ENCODE measurements around the gene BRMS1L. TPM values are rescaled to one million over a fixed set of nuclear protein-coding genes. Genes with fewer than 3 reads are reported as not detected.

Gene BRMS1L
- total and polyA plus RNA-seq, 9 of the 15 experiments (the other 6 are each of a cell fraction or from before 2014, with no cell fraction given), result 1.2 to 4.7 (median 3.3) TPM

GRCh38 chr14:35806006-35806907 lies 19.9 kb upstream of the BRMS1L start:
- Histone ChIP-seq H3K27me3 (ENCODE audit: control insufficient read depth in 2 of 2, insufficient read depth in 2 of 2, low read length in 2 of 2) (no peaks in the 10 kb centered on the region), H3K36me3 (ENCODE audit: control insufficient read depth, insufficient read depth, low read length) (no peaks in the 10 kb centered on the region), H3K79me2 (ENCODE audit: control insufficient read depth, insufficient read depth, low read length) (peaks cover 10% of the 10 kb centered on the region), H3K9ac (ENCODE audit: insufficient read depth in 1 of 2, low read depth in 2 of 2, low read length in 2 of 2) (no peak overlapping the region), H3K27ac (ENCODE audit: extremely low read depth, low read depth, low read length) (no peak overlapping the region), H4K20me1 (replicated peaks; ENCODE audit: control insufficient read depth, insufficient read depth, low read length) (no peaks in the 10 kb centered on the region), H3K4me2 (ENCODE audit: insufficient read depth, low read length) (no peak overlapping the region), H2AFZ (ENCODE audit: low read depth, low read length) (no peak overlapping the region), H3K4me1 (replicated peaks in 1 of 2; ENCODE audit: control insufficient read depth in 2 of 2, insufficient read depth in 2 of 2, low read length in 2 of 2) (peaks cover 5 to 6% of the 10 kb centered on the region in 2 experiments; a peak in 4 of 5 replicates), H3K9me1 (ENCODE audit: control insufficient read depth, insufficient read depth, low read length) (no peaks in the 10 kb centered on the region), H3K4me3 (no peak overlapping the region), H3K9me3 (replicated peaks; ENCODE audit: control insufficient read depth, insufficient read depth, low read depth, low read length) (no peaks in the 10 kb centered on the region)
- ChIA-PET POLR2A (interaction anchor here (0.6 to 1.4 kb wide), 7 partner anchors 11 to 30 kb away, joined by 3 to 5 read pairs (median 4); partner anchors contain the start of gene BRMS1L), CTCF (ENCODE audit: low intra/inter-chr PET ratio) (no interaction called here)
- DNase-seq (ENCODE audit: extremely low read depth in 1 of 4, low spot score in 3 of 4) (no peak), ATAC-seq (no peak), FAIRE-seq (no peak)
- in situ Hi-C loops (cut with MboI) (no loop called here), intact Hi-C loops (cut with micrococcal nuclease) (no loop called here)
- no TSS peak for BruUV-seq (replicated peaks)
- 78% methylated on average over 2 of the region's 2 CpGs for WGBS (ENCODE audit: insufficient coverage, low coverage, missing lambda C conversion rate)
- TF ChIP-seq MAFG (tag; conservative IDR thresholded peaks at IDR 0.05) (0 out of 2 replicates have a peak, but pooled peaks have one; percentile 14), MBD2 (IDR thresholded peaks at IDR 0.05; ENCODE audit: borderline replicate concordance, low read depth) (no peak), PREB (CRISPR knock-in tag; IDR thresholded peaks at IDR 0.05) (no peak), CSDE1 (IDR thresholded peaks at IDR 0.05) (no peak), ZBTB26 (CRISPR knock-in tag; IDR thresholded peaks at IDR 0.05) (no peak), HMGN3 (IDR thresholded peaks at IDR 0.05; ENCODE audit: borderline replicate concordance, extremely low read depth, insufficient read length, low read depth, low read length) (no peak), MAFF (IDR thresholded peaks at IDR 0.05; ENCODE audit: low read length) (peak; percentile 42; the same call in 1 of the 2 replicates), C11orf30 (IDR thresholded peaks at IDR 0.05; ENCODE audit: low read depth) (peak; percentile 60), ZNF316 (IDR thresholded peaks at IDR 0.05) (peak; percentile 76)

Data from K562 (cell line).